HL-60/S4 treated with phorbol 12-myristate 13-acetate at 8.2 ng/mL for 4 days and 3 days (cell line): Measurements from ENCODE around the gene CIB4.

Experiments
- in situ Hi-C: fragments of 300-500 bp; cut with MboI; formaldehyde crosslinking; loops from 2 replicates; pipeline ENCODE4 v1.15.0; 2022; ENCODE audit warnings: low sequenced_read_pairs

Gene CIB4

DNA sequence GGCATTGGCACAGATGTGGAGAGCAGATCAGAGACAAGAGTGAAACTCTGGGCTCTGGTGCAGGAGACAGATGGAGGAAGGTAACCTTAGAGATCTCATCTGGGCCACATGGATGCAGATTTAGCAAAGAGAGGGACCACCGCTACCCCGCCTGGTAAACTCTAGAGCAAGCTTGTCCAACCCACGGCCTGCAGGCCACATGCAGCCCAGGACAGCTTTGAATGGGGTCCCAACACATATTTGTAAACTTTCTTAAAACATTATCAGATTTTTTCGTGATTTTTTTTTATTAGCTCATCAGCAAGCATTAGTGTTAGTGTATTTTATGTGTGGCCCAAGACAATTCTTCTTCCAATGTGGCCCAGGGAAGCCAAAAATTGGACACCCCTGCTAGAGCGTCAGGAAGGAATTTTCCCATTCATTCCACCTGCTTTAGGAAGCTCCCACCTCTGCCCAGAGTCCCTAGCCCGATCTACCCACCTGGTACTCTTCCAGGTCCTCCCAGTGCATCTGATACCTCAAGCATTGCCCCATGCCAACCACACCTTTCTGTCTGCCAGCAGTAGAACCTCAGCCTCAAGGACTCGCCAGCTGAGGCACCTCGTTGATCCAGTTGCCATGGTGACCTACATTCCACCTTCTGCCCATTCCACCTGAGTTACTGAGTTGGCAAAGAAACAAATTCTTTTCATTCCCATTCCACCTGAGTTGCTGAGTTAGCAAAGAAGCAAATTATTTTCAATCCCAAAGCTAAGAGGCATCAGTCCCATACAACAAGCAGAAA is at the start of gene CIB4:
Gene CIB4 (minus strand): TSS at position 586 of the 784 bp plus-strand sequence. CDS start 52 bp downstream, at position 534.
- in situ Hi-C loops = no loop called here

- in situ Hi-C loops = no loop called here
Observed at GRCh38 chr2:26687801-26688200, 46.6 kb upstream of the CIB4 start.

DNA sequence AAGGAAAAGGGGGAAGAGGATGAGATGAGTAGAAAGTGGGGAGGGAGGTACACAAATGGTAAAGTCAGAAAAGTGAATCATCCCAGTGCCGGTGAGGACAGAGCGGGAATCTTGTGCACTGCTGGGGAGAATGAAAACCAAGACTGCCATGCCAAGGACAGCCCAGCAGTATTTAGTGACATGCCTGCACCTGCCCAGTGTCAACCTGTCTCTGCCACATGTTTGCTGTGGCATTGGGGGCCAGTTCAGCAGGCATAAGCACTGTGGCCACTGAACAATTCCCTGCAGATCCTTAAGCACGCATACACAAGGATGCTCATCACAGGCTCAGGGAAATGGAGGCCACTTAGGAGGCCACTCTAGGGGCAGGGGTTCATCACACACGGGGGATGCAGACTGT is 46.2 kb upstream of the CIB4 start:
- in situ Hi-C loops = no loop called here

GRCh38 chr2:26685989-26686839 is 45.0 kb upstream of the CIB4 start:
- in situ Hi-C loops = no loop called here

DNA sequence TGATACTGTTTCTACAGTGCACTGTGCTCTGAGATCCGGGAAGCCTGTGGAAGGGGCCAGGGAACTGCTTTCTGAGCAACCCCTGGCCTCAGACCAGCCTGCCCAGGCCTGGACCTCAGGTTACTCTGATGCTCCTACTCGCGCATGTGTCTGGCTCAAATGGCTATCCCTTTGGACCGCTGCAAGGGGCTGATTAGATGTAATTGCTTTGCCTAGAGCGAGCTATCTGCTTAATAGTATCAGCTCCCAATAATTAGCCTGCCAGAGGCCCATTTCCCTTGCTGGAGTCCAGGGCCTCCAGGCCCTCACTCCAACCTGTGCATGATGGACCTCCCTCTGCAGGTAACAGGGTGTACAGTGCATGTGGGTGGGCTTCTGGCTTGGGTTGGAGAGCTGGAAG is 44.2 kb upstream of the CIB4 start:
- in situ Hi-C loops = no loop called here

- in situ Hi-C loops = no loop called here
Observed at GRCh38 chr2:26683583-26683982, 42.4 kb upstream of the CIB4 start.

DNA sequence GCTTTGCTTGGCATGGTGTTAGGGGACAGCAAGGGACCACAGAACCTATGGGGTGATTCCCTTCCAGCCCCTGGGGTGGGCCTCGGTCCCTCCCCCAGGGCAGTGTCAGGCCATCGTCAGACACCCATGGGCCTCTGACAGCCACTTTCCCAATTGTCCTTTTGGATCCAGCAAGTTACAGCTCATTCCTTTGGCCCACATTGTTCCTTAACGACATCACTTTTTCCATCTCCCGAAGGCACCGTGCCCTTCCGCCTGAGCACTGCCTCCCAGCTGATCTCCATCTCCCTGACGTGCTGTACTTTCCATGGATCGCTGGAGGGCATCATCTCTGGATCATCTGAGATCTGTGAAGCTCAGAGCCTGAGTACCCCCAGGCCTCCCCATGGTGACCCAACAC is 41.0 kb upstream of the CIB4 start:
- in situ Hi-C loops = no loop called here

- in situ Hi-C loops = no loop called here
Observed at GRCh38 chr2:26681656-26682055, 40.5 kb upstream of the CIB4 start.

GRCh38 chr2:26679867-26680266 is 38.7 kb upstream of the CIB4 start:
- in situ Hi-C loops = no loop called here

- in situ Hi-C loops = no loop called here
Observed at GRCh38 chr2:26678035-26678434, 36.9 kb upstream of the CIB4 start.

- in situ Hi-C loops = no loop called here
Observed at GRCh38 chr2:26675651-26676255, 34.6 kb upstream of the CIB4 start.

DNA sequence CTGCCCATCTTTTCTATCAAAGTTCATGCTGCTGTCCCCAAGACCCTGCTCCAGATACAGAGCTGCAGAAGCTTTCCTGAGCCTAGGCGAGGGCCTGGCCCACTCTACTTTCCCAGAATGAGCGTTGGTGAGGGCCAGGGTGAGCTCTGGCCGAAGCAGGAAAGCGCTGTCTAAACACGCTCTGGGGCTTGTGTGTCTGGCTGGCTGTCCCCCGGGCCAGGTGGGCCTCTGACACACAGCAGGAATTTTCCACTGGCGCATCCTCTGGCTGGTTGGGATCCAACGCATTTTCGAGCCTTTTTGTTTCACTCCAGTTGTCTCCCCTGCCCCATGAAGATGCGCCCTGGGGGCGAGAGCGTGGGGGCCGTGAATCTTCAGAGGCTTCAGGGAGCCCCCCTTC is 33.6 kb upstream of the CIB4 start:
- in situ Hi-C loops = no loop called here

DNA sequence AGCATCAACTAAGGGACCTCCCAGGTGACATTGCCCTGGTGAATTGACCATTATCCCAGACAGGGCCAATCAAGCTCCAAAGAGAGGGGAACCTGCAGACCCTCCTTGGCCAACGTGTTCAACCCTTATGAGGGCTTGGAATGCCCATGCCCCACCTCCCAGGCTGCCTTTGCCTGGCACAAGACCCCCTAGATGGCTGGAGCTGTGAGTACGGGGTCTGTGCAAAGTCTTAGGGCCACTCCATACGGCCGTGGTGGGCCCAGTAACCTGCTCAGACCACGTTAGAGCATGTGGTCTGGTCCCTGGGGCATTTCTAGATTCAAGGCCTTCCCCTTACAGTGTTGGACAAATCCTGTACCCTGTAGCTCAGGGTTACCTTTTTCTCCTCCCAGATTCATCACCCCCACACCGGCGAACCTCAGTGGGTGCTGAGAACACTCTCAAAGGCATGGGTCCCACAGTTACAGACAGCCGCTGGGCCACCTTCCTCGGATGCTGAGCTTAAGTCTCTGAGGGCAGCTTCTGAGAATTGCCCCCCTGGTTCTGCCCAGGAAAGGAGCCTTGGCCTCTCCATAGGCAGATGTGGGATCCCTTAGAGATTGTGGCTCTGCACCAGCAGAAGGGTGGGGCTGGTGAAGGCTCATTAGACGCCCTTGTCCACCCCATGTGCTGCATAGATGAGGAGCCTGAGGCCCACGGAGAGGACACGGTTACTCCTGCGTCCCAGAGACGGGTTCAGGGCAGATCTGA is 33.0 kb upstream of the CIB4 start:
- in situ Hi-C loops = no loop called here

- in situ Hi-C loops = no loop called here
Observed at GRCh38 chr2:26672818-26673393, 31.7 kb upstream of the CIB4 start.

DNA sequence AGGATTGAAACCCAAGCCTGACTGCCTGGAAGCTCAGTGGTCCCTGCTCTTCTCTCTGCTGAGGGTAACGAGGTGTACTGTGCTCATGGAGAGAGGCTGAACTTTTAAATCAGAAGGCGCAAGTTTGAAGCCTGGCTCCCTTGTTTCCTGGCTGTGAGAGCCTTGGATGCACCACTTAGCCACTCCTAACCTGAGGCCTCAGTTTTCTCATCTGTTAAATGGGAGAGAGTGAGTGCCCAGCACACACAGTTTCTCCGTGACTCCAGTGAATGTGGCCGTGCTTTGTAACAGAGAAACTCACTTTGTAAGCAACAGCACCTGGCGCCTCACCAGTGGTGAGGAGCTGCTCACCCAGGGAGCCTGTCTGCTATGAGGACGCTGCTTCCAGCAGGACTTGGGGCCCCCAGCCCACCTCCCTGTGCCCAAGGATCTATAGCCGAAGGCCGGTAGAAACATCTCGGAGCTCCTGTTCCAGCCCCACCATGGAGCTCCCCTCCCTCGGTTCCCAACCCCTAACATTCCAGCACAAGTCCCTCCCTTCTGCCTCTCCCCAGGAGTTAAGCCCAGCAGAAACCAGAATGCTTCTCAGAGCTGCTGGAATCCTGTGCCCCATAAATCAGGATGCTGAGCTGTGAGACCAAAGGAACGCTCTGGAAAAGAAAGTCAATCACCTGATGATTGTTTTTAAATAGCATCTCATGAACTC is 31.1 kb upstream of the CIB4 start:
- in situ Hi-C loops = no loop called here

DNA sequence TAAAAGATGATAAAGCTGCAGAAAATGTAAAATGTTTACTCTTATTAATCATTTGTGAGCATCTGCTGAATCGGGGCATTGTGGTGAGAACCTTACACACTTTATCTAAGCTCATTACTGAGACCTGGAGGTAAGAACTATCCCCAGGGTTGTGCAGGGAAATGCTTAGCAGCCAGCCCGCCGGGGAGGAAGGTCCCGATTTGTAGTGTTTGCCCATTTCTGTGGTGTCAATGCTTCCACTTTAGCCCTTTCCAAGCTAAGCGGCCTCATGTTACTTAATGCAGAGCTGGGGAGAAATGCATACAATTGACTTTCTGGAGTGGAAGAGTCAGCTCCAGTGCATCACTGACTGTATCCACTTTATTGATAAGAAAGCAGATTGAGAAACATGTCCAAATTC is 30.5 kb upstream of the CIB4 start:
- in situ Hi-C loops = no loop called here

- in situ Hi-C loops = no loop called here
Observed at GRCh38 chr2:26670931-26671460, 29.8 kb upstream of the CIB4 start.

- in situ Hi-C loops = no loop called here
Observed at GRCh38 chr2:26670171-26670570, 29.0 kb upstream of the CIB4 start.

DNA sequence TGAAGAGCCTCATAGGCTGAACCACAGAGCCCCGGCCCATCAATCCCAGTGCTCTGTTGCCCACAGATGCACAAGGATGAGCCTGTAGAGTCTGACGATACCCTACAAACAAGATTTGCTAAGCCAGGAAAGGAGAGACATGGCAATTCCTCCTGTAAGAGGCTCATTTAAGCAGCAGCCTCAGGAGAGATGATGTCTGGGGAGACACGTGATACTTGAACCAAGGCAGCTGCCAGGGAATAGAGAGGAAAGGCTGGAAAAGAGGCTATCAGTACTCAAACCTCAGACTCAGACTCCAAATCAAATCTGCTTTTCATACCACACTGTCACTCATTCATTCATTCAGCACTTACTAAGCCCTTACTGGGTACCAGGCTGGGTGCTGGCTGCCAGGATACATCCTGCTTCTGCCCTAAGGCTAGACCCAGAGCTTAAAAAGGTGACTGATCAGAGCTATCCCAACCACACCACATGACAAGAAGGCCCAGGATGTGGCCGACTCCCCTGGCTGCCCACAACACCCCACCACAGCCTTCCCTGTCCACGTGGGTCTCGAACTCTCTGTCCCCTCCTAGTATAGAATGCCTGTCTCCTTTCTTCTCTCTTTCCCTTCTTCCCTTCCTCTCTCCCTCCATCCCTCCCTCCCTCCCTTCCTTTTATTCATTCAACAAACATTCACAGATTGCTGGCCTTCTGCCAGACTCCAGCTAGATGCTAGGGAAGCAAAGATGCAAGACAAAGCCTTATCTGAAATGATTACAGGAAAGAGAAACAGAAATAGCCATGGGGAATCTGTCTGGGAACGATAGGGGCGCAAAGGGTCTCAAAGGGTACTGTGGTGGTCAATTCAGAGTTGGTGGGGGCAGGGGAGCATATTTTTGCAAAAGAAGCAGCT is 27.9 kb upstream of the CIB4 start:
- in situ Hi-C loops = no loop called here
